RPMI8226 (cell line): ENCODE results near the gene ILK.

ENCODE experiments used
- DNase-seq: peaks from one replicate; pipeline ENCODE4 v3.0.0-alpha.2; 2015

ILK gene

DNA sequence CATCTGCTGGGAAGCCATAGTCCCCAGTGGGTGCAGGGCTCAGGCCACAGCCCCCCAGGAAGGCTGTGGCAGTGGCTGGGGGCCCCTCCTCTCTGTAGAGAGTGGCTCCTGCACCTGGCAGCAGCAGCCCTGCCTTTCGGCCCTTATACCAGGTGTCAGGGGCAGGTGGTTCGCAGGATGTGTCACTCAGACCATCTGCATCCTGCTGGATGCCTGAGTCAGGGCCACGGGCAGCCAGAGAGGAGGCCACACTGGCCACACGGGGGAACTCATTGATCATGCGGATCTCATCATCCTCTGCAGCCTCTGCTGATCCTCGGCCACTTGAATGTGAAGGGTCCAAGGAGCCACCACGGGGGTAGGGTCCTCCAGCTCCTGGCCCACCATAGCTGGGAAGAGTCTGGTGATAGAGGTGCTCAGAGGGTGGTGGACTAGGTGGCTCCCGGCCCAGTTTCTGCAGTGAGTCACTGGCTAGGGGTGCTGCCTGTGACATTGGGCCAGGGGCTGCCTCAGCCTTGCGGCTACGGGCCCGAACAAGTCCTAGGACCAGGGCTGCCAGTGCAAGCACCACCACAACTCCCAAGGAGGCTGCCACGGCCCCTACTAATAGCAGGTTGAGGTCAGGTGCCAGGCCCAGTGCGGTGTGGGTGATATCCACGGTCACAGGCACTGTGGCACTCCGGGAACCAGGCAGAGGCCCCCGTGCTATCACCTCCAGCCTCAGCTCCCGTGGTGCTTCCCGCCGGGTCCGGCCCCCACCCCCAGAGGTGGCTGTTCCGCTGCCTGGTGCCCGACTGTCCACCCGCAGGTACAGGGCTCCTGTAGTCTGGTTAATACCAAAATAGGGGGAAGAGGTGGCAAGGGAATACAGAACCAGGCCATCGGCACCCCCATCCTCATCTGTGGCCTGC is 18.9 kb downstream of the ILK start:
- DNase-seq = peak; percentile 66

DNA sequence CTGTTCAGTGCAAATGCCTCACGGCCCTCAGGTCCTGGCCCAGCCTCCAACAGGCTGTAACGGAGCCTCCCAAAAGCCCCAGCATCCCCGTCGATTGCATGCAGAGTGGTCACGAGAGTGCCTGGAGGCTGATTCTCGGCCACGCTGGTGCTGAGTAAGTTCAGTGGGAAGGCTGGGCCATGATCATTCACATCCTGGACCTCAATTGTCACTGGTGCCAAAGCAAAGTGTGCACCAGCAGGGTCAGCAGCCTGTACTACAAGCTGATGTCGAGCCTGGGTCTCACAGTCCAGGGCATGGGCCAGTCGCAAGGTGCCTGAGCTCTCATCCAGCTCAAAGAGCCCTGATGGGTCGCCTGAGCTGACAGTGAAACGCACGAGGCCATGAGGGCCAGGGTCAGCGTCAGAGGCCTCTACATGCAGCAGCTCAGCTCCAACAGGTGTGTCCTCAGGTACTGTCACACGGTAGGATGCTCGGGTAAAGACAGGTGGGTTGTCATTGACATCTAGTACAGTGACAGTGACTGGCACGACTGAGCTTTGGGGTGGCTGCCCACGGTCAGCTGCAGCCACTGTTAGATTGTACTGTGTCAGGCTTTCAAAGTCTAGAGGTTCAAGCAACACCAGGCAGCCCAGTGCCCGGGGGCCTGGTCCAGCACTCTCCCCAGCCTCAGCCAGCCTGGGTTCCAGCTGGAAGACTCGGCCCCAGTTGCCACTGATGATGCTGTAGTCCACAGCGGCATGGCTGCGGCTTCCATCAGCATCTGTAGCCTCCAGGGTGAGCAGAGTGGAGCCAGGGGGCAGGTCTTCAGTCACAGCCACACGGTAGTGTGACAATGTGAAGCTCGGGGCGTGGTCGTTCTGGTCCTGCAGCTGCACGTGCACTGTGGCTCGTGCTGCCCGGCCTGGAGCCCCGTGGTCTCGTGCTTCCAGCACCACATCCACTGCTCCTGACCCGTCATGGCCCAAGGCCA is 20.1 kb downstream of the ILK start:
- DNase-seq = no peak

DNA sequence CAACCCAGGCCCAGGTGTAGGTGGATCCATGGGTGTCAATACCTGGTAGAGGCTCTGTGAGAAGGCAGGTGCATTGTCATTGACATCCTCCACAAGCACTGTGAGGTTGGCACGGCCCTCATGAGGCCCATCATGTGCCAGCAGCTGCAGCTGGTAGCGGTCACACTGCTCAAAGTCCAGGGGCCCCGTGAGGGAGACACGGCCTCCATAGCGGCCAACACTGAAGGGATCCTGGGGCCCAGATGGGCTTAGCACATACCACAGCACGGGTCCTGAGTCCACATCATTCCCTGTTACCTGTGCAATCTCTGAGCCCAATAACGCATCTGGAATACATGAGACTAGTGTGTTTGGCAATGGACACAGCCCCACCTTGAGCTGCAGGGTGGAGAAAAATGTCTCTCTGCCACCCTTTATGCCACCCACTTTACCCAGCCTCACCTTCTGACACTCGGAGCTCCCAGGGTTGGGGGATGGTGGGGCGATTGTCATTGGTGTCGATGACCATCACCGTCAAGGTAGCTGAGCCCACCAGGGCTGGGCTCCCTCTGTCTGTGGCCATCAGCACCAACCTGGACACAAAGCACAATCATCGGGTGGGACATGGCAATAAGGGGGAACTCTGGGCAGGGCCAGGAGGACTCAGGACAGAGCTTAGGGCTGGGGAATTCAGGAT is 21.7 kb downstream of the ILK start:
- DNase-seq = no peak

DNA sequence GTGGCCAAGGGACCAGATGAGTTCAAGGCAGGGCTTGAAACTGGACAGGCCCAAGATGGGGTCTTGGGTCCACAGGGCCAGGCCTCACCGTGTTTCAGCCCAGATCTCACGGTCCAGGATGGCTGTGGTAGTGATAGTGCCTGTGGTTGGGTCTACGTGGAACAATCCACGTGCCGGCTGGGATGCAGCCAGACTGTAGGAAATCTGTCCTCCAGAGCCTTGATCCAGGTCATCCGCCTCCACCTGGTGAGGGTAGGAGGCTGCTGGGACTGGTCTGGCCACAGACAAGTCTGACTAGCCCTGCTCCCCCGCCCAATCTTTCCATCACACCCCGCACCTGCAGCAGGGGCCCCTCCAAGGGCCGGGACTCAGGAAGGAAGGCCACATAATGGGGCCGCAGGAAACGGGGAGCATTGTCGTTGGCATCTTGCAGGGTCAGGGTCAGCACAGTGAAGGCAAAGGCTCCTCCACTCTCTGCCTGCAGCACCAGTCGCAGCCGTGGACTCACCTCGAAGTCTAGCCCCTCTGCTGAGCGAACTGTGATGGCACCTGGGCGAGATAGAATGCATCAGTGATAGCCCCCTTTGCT is 22.4 kb downstream of the ILK start:
- no peak for DNase-seq

DNA sequence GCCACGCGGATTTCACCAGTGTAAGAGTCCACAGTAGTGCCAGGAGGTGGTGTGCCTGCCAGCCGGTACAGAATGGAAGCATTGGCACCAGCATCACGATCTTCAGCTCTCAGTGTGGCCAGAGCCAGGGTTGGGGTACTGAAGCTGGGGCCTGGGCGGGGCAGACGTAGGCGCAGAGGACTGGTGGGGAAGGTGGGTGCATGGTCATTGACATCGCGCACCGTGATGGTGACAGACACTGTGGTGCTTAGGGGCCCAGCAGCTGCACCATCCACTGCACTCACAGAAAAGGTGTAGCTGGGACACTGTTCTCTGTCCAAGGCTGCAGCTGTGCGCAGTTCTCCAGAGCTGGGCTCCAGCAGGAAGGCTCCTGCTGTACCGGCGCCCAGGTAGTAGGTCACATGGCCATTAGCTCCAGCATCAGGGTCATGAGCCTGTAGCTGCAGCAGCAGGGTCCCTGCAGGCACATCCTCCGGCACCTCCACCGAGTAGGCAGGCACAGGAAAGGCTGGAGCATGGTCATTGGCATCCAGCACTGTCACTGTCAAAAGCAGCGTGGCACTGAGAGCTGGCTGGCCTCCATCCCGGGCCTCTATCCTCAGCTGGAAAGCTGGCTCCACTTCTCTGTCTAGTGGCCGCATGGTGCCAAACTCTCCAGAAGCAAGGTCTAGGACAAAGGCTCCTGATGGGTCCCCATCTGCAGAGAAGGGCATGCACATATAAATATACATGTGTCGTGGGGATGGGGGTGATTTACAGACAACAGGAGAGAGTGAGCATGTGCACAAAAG is 23.6 kb downstream of the ILK start:
- no peak for DNase-seq

DNA sequence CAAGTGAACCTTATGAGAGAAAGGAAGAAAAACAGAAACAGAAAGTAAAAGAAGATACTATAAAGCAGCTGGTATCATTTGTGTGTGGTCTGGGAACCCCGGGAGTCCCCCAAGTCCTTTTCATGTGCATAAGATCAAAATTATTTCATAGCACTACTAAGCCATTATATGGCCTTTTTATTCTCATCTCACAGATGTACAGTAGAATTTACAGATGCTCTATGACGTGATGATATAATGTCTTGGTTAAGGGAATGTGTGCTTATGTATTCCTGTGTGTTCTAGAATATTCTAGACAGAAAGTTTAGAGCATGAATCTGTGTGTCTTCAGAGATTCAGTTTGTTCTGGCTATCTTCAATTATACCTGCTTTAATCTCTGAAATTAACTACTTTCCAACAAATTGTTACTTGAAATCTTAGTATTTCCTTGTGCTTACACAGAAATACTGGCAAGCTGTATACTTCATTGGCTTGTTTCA is 24.2 kb downstream of the ILK start:
- no peak for DNase-seq

DNA sequence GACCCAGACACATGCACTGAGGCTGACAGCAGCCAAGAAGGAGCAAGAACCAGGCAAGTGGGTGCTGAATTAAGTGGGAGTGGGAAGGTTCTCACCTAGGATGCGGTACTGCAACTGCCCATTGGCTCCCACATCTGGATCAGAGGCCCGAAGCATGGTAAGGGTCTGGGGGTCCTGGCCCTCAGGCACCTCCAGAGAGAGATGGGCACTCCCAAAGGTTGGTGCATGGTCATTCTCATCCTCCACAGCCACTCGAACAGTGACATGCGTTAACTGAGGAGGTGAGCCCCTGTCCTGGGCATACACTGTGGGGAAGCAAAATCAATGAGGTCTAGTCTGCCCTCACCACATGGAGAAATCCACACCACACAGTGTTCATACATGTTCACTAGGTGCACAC is 25.0 kb downstream of the ILK start:
- DNase-seq = no peak

DNA sequence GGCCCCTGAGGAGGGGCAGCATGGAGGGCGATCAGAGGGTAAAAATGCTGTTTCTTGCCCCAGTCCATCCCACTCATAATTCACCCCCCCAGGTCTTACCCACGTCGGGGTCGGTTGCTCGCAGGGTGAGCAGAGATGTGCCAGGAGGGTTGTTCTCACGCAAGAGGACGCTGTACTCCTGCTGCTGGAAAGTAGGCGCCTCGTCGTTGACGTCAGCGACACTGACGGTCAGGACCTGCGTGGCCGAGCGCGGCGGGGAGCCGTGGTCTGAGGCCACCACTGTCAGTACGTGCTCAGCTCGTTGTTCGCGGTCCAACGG is 26.0 kb downstream of the ILK start:
- DNase-seq = no peak

DNA sequence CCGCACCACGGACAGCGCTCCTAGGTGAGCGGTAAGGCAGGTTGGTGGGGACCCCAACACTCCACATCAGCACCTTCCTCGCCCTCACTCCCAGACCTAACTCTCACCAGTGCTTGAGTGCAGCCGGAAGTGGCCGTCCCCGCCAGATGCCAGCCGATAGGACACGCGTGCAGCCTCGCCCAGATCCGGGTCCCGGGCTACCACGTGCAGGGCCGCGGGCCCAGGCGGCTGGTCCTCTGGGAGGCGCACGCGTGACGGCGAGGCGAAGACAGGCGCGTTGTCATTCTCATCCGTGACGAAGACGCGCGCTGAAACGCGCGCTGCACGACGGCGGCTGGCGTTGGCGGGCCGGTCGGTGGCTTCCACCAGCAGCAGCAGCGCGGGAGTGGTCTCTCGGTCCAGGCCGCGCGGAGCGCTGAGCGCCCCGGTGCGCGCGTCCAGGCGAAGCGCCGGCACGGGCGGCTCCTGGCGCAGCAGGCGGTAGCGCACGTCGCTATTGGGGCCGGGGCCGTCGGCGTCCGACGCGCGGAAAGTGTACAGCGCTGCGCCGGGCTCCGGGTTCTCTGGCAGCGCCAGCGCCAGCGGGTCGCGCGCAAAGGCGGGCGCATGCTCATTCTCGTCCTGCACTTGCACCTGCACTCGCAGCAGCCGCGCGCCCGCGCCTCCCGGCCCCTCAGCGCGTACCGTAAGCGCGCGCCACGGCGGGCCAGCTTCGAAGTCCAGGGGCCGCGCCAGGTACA is 26.5 kb downstream of the ILK start:
- no peak for DNase-seq

DNA sequence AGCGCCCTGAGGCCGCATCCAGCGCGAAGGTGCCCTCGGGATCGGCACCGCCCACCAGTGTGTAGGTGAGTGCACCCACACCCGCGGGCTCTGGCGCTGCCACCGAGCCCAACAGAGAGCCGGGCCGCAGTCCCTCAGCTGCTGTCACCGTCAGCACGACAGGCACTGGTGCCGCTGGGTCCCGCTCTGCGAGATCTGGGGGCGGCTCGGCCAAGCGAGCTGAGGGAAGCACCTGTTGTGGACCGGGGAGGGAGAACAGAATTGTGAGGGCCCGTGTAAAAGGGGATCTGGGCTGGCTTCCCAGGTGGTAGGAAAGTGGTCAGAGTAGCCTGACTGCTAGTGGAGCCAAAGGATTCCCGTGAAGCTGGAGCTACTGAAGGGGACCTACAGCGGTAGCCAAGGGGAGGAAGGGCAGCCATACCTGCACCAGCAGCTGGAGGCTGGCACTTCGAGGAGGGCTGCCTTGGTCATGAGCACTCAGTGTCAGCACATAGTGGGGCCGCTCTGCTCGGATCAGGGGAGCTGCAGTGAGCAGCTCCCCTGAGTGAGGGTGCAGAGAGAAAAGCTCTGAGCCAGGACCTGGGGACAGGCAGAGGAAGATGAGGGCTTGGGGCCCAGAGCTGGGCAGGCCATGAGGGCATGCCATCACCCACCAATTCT is 27.2 kb downstream of the ILK start:
- DNase-seq = no peak

DNA sequence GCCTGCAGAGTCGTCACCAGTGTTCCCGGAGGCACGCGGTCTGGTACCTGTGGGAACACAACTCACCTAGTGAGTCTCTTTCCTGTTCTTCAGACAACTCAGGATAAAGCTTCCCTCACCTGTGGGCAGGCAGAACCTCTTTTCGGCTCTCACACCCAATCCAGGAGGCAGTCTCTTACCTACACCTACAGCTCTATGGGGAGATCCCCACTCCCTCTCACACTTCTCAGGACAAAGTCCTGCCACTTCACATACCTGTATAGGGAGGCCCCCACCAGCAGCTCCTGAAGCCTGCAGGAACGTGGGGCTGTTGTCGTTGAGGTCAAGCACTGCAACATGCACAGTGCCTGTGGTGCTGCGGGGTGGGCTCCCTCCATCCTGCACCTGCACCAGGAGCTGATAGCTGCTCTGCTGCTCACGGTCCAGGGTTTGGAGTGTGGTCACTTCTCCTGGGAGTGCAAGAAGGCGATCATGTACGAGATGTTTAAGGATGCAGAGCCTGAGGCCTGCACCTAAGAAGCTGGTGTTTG is 27.9 kb downstream of the ILK start:
- DNase-seq = no peak

DNA sequence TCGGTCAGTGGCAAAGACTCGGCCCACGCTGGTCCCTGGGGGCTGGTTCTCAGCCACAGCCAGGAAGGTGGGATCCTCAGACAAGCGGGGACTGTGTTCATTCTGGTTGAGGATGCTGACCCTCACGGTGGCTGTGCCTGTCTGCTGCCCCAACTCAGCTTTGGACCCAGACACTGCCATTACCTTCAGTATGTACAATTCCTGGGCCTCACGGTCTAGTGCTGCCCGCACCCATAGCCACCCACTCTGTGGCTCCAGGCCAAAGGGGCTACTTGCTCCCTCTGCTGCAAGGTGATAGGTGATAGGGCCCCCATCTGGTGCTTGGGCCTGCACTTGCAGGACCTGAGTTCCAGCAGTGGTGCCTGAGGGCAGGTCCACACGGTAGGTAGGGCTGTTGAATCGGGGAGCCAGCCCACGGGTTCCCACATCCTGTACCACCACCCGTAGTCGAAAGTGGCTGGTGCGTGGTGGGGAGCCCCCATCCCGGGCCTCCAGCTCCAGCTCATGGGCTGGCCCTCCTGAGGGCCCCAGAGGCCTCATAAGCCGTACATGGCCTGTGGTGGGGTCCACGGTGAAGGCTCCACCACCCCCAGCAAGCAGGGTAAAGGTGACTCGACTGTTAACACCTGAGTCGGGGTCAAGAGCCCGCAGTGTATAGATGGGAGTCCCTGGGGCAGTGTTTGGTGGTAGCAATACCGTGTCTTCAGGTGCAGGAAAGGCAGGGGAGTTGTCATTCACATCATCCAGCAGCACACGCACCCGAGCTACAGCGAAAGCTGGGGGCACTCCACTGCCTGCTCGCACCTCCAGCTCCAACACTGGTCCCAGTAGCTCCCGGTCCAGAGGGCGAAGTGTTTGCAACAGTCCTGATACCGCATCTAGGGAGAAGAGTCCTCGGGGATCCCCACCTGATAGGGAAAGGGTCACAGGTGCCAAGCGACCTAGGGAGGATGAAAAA is 28.8 kb downstream of the ILK start:
- no peak for DNase-seq

DNA sequence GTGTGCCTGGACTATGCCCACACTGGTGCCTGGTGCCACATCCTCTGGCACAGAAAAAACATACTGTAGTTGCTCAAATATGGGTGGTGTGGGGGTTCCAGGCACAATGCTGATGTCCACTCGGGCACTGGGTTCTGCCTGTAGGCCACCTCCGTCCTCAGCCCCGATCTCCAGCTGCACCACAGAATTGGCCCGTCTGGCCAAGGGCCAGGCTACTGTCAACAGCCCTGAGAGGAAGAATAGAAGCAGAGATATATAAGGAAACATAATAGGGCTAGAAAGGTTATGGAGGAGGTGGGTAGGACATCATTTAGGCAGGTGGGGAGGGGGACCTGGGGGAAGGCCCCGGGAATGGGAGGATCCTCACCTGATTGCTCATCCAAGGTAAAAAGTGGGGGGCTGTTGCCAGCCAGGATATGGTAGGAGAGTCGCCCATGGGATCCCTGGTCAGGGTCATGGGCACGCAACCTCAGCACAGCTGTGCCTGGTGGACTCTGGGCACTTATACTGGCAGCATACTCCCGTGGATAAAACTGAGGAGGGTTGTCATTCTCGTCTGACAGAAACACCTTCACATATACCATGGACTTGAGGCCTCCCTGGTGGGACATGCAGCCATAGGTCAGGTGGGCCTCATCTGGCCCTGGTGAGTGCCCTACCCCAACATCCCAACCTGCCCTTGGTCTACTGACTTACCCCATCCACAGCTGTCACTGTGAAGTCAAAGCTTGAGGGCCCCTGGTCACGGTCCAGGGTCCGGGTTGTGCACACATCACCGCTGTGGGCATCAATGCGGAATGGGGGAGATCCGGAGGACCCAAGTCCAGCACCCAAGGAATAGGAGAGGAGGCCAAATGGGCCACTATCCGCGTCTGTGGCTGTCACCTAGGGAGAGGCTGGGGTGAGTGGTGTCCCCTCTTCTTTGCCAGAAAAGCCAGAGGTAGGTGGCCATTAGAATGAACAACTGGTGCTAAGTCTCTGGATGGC is 30.1 kb downstream of the ILK start:
- no peak for DNase-seq

DNA sequence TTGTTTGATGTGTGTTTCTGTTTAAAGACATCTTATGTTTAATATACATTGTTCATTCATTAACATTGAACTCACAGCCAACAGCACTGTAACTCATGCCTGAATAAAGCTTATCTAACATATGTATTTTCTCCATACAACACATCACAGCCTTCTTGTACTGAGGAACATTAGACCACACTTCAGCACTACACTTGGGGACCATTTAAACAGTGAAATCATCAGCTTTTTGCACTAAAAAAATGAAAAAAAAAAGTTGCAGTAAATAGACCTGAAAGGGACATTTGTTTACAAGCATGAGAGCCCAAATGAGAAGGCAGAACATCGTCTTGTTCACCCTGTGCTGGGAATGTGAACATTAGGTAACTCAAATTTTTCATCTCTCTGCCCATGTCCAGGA is 31.0 kb downstream of the ILK start:
- DNase-seq = no peak

DNA sequence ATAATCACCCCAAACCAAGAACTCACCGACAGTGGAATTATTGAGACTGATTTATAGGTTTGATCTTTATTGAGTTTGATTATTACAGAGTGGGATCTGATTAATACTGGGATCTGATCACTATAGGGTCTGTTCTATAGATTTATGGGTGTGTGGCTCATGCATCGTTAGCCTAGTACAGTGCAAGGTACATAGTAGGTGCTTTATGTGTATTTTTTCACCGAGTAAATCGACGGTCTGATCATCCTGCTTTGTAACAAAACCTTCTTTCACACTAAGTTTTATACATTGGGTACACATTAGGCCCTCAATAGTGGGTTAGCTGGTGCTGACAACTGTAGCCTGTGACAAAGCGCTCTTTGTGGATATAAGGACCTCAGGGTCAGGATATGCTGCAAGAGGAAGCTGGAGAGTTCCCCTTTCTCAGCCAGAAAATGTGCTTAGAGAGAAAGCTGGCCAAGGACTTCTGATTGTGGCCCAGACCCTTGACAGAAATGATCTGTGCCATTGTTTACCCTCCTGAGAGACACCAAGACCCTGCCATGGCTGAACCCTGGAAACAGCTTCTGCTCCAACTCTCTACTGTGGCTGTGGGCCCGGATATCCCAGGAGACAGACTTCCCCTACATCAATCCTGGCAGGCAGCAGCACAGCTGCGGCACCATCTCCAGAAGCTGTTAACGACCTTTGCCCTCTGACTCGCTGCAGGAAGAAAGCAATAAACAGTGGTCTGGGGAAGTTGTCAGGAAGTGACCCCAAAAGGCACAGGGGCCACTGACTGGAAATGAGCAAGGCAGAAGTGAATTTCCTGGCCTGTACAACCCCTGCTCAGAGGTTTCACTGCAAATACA is 31.7 kb downstream of the ILK start:
- DNase-seq = no peak

DNA sequence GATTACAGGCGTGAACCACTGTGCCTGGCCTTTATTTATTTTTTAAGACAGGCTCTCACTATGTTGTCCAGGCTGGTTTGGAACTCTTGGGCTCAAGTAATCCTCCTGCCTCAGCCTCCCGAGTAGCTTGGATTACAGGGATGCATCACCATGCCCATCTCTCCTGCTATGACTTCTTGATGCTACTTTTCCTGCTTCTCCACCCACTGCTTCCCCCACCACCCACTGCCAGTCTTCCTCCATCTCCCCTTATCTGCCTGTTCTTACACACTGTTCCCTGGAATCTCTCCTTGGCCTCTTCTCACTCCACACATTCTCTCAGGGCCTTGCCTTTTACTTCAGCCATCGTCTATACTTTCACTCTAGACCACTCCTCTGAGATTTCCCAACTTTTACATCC is 32.9 kb downstream of the ILK start:
- no peak for DNase-seq

DNA sequence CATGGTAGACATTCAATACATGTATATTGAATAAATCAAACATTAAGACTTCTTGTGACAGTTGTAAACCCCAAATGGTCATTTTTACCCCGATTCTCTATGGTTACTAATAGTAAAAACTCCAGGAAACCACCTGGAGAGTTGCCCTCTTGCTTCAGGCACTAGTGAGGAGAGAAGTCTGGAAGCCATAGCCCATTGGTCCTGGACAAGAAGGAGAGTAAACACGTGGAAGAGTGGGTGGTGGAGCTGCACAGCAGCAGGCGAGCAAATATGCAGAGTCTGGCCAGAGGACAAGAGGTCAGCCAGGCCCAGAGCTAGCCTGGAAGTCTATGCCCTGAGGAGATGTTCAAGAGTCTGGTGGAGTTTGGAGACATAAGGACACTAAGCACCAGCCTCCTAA is 34.3 kb downstream of the ILK start:
- DNase-seq = no peak
